Activated T-cell treated with anti-CD3 and anti-CD28 coated beads, Interleukin-2, amount 50 U/mL, for 72 hours (primary cell): ENCODE measurements around the gene MZT2A. TPM values are rescaled to one million over a fixed set of nuclear protein-coding genes. Genes with fewer than 3 reads are reported as not detected.
"Not testable (repeated sequence)": the region's sequence is repeated elsewhere in the genome, so short reads cannot be mapped to it uniquely, and the experiment has no call there.

Experiments
- ATAC-seq, 2 donors: fragments of 150-1000 bp; cut with Tn5 transposase; replicated peaks in 1 of 2; 2 replicates each; pipeline ENCODE4 v1.10.0; 2021; ENCODE audit warnings: moderate library complexity in 2 of 2, mild to moderate bottlenecking in 1 of 2
- DNase-seq, 2 donors: peaks; one replicate each; pipeline ENCODE4 v3.0.0; 2021 to 2022; ENCODE audit warnings: mixed read lengths in 1 of 2
- H3K27ac Mint-ChIP-seq: one replicate; pipeline ENCODE4 v1.8.0; 2022; ENCODE audit warnings: mild to moderate bottlenecking, moderate library complexity, mixed read lengths
- H3K27me3 Mint-ChIP-seq: one replicate; pipeline ENCODE4 v1.8.0; 2022; ENCODE audit warnings: low read depth, mixed read lengths
- H3K36me3 Mint-ChIP-seq, 2 donors: one replicate each; pipeline ENCODE4 v1.8.0; 2022; ENCODE audit warnings: mixed read lengths in 2 of 2, mild to moderate bottlenecking in 1 of 2; ENCODE audit not compliant: insufficient read depth in 2 of 2
- H3K4me1 Mint-ChIP-seq: one replicate; pipeline ENCODE4 v1.8.0; 2022; ENCODE audit warnings: low read depth, mixed read lengths
- H3K4me3 Mint-ChIP-seq, 2 donors: one replicate each; pipeline ENCODE4 v1.8.0; 2022; ENCODE audit warnings: mild to moderate bottlenecking in 2 of 2, mixed read lengths in 2 of 2, moderate library complexity in 2 of 2
- H3K9me3 Mint-ChIP-seq, 2 donors: one replicate each; pipeline ENCODE4 v1.8.0; 2022; ENCODE audit warnings: mixed read lengths in 2 of 2
- total RNA-seq, 2 donors: library from RNA; stranded (reverse); gene quantifications; one replicate each; pipeline ENCODE4 v1.2.3, GENCODE V29; 2022

MZT2A gene
- total RNA-seq, 2 donors from 2014 or later: 158 to 178 TPM

DNA sequence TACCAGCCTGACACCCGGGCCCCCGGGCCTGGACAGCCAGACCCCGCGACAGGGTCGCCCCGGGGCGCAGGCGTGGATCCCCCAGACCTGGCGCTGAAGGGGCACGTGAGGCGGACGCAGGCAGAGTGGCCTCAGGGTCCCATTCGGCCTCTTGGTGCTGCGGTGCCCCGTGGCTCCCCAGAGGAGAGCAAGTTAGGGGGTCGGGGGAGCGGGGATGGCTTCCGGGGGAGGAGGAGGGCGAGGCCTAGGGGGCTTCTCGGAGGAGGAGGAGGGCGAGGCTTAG is 46.7 kb downstream of the MZT2A start:
- H3K27ac Mint-ChIP-seq, H3K27me3 Mint-ChIP-seq, H3K9me3 Mint-ChIP-seq, H3K36me3 Mint-ChIP-seq, H3K4me3 Mint-ChIP-seq, DNase-seq, ATAC-seq: not testable (repeated sequence)
- H3K4me1 Mint-ChIP-seq: peaks cover 11% of the 10 kb centered on the region

DNA sequence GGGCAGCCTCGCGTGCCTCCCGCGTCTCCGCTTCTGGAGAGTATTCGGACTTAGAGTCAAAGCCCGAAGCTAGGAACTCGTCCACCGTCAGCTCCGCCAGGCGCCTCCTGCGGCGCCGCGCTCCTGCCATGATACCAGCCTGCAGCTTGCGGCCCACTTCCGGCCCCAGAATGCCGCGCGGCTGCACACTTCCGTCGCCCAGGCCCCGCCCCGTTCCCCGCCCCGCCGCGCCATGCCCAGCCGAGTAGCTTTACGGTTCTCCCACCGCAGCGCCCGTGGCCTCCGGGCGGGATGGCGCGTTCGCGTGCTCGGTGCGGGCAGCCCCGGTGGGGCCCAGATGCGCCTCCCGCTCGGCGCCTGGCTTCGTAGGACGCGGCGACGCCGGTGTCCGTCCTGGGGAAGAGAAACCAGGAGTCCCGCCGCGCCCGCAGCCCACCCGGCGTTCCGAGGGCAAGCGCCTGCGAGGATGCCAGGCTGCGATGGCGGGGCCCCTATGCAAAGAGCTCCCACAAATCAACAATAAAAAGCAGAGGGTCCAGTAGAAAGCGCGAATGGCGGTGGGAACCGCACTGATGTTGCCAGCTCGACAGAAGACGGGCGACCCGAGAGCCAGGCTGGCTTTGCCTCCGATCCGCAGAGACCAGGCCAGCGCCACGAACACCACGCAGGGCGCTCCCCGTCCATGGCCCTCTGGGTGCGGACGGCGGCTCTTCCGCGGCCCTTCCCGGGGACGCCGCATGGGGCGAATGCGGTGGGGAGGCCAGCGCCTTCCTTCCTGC is 47.3 kb downstream of the MZT2A start:
- H3K4me1 Mint-ChIP-seq: peaks cover 13% of the 10 kb centered on the region
- H3K27ac Mint-ChIP-seq, ATAC-seq, H3K27me3 Mint-ChIP-seq, DNase-seq, H3K36me3 Mint-ChIP-seq, H3K4me3 Mint-ChIP-seq, H3K9me3 Mint-ChIP-seq: not testable (repeated sequence)

DNA sequence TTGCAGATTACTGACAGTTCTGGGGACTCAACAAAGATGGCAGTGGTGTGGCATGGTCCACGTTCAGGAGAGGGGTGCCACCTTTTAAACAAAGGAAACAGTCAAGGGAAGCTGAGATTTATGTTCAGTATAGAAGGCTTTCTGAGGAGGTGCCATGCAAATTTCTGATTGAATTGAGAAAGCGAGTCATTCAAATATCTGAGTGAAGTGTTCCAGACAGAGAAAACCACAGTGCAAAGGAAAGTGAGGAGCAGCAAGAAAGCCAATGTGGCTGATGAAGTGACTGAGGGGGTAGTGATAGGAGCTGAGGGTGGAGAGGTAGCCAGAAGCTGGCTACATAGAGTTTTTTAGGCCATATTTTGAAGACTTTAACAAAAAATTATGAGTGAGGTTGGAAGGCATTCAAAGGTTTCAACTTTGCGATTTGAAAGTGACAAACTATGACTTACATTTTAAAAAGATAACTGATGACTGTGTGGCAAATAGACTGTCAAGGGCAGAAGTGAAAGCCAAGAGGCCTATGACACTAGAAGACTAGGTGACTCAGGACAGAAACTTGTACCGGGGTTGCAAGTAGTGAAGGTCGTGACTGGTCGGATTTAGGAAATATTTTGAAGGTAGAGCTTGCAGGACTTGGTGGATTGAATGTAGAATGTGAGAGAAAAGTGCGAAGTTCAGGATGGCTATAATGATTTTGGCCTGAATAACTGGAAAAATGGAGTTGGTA is 51.3 kb downstream of the MZT2A start:
- H3K36me3 Mint-ChIP-seq, H3K9me3 Mint-ChIP-seq, H3K27me3 Mint-ChIP-seq, H3K27ac Mint-ChIP-seq: not testable (repeated sequence)
- ATAC-seq (peak; percentile 95 to 96), DNase-seq (peak; percentile 27 to 33)
- Mint-ChIP-seq H3K4me1 (peaks cover 13% of the 10 kb centered on the region), H3K4me3 (peak overlapping the region; percentile 45 to 51)

Other genes starting within 250 kb of the MZT2A start
- under 1 TPM in 1 of 2 donors, not detected in 1; 0.09 TPM for gene RAB6D, start 128.2 kb downstream of the MZT2A start, total RNA-seq
- not detected for gene TUBA3D, start 16.3 kb downstream of the MZT2A start, total RNA-seq
- gene CCDC74A, start 35.5 kb upstream of the MZT2A start, total RNA-seq: 1 to 10 TPM; 2.1 to 4.3 TPM